HG03354 (cell line): Measurements from ENCODE around the gene BCOR.
A peak's percentile ranks its signal among the peaks of the same experiment; 100 is the strongest.

ENCODE experiments used
- ATAC-seq: cut with Tn5 transposase; IDR thresholded peaks from one replicate; pipeline ENCODE4 v1.9.1; 2021; ENCODE audit warnings: mild to moderate bottlenecking; ENCODE audit not compliant: unreplicated experiment, poor library complexity, severe bottlenecking

The BCOR gene

GRCh38 chrX:40117715-40118285 lies 20.0 kb upstream of the BCOR start:
- no peak for ATAC-seq

- no peak for ATAC-seq
Observed at GRCh38 chrX:40116925-40117324, 19.2 kb upstream of the BCOR start.

GRCh38 chrX:40112996-40113395 lies 15.2 kb upstream of the BCOR start:
- no peak for ATAC-seq

- ATAC-seq: no peak
Observed at GRCh38 chrX:40111868-40112267, 14.1 kb upstream of the BCOR start.

- no peak for ATAC-seq
Observed at GRCh38 chrX:40109288-40110008, 11.7 kb upstream of the BCOR start.

GRCh38 chrX:40108959-40109287 lies 11.2 kb upstream of the BCOR start:
- no peak for ATAC-seq

- no peak for ATAC-seq
Observed at GRCh38 chrX:40108162-40108958, 10.6 kb upstream of the BCOR start.

GRCh38 chrX:40107291-40108161 lies 9.8 kb upstream of the BCOR start:
- ATAC-seq: no peak

GRCh38 chrX:40106676-40107290 lies 9.0 kb upstream of the BCOR start:
- no peak for ATAC-seq

GRCh38 chrX:40105835-40106675 lies 8.3 kb upstream of the BCOR start:
- no peak for ATAC-seq

- peak; percentile 36 for ATAC-seq
Observed at GRCh38 chrX:40104985-40105834, 7.5 kb upstream of the BCOR start.

GRCh38 chrX:40104630-40104984 lies 6.8 kb upstream of the BCOR start:
- peak; percentile 38 for ATAC-seq

GRCh38 chrX:40103565-40104323 lies 6.0 kb upstream of the BCOR start:
- ATAC-seq: no peak

GRCh38 chrX:40102393-40103381 lies 4.9 kb upstream of the BCOR start:
- no peak for ATAC-seq

GRCh38 chrX:40101430-40101802 lies 3.7 kb upstream of the BCOR start:
- ATAC-seq: no peak
